ENCODE measurements around the gene SPATA21.

The SPATA21 gene

DNA sequence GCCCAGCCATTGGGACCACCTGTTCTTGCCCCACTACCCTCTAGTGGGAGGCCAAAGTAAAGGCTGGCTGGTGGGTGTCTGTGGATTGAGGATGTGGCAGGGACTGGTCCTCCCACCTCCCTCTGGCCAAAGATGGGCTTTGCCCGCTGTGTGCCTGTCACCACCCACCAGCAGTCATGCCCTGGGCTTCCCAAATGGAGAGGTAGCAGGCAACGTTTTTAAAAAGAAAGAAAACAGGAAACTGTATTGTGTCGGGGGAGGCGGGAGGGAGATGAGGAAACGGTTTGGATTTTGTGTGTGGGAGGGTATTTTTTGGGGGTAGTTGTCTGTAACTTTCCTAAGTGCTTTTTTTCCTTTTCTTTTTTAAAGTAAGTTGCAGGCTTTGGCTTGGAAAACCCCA lies 40.1 kb downstream of the SPATA21 start:
- DNase-seq (ENCODE audit: low read depth) = no peak
- H3K4me3 ChIP-seq (ENCODE audit: low read depth, low read length) = no peak overlapping the region
- TF ChIP-seq, protein P1, sequence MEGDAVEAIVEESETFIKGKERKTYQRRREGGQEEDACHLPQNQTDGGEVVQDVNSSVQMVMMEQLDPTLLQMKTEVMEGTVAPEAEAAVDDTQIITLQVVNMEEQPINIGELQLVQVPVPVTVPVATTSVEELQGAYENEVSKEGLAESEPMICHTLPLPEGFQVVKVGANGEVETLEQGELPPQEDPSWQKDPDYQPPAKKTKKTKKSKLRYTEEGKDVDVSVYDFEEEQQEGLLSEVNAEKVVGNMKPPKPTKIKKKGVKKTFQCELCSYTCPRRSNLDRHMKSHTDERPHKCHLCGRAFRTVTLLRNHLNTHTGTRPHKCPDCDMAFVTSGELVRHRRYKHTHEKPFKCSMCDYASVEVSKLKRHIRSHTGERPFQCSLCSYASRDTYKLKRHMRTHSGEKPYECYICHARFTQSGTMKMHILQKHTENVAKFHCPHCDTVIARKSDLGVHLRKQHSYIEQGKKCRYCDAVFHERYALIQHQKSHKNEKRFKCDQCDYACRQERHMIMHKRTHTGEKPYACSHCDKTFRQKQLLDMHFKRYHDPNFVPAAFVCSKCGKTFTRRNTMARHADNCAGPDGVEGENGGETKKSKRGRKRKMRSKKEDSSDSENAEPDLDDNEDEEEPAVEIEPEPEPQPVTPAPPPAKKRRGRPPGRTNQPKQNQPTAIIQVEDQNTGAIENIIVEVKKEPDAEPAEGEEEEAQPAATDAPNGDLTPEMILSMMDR (IDR thresholded peaks at IDR 0.05; ENCODE audit: insufficient read depth, low read depth, low read length, missing control alignments) = no peak

DNA sequence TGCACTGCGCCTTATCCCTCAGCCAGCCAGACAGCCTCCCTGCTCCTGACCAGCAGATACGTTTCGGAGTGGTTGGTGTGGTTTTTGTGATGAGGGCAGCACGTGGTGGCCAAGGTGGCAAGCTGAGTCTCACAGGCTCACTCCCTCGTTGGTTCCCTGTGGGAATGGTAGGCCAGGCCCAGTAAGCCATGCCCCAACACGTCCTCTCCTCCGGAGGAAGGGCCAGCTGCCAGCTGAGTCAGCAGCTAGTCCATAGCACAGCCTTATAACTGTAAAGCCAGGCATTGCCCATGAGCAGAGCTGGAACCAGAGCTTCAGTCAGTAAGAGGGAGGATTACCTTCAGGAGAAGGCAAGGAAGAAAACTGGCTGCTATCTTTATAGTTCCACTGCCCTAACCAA lies 40.6 kb downstream of the SPATA21 start:
- TF ChIP-seq, protein P1 (IDR thresholded peaks at IDR 0.05; ENCODE audit: insufficient read depth, low read depth, low read length, missing control alignments) = no peak
- DNase-seq (ENCODE audit: low read depth) = no peak
- H3K4me3 ChIP-seq (ENCODE audit: low read depth, low read length) = no peak overlapping the region

DNA sequence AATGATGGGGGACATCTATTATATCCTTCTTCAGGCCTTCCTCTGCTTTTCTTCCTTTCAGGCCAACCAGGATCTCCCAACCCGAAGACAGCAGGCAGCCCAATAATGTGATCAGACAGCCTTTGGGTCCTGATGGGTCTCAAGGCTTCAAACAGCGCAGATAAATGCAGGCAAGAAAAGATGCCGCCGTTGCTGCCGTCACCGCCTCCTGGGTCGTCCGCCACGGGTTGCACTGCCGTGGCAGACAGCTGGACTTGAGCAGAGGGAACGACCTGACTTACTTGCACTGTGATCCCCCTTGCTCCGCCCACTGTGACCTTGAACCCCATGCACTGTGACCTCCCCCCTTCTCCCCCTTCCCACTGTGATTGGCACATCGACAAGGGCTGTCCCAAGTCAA lies 42.2 kb downstream of the SPATA21 start:
- TF ChIP-seq, protein P1 (IDR thresholded peaks at IDR 0.05; ENCODE audit: insufficient read depth, low read depth, low read length, missing control alignments) = no peak
- no peak for DNase-seq (ENCODE audit: low read depth)
- H3K4me3 ChIP-seq (ENCODE audit: low read depth, low read length) = no peak overlapping the region

DNA sequence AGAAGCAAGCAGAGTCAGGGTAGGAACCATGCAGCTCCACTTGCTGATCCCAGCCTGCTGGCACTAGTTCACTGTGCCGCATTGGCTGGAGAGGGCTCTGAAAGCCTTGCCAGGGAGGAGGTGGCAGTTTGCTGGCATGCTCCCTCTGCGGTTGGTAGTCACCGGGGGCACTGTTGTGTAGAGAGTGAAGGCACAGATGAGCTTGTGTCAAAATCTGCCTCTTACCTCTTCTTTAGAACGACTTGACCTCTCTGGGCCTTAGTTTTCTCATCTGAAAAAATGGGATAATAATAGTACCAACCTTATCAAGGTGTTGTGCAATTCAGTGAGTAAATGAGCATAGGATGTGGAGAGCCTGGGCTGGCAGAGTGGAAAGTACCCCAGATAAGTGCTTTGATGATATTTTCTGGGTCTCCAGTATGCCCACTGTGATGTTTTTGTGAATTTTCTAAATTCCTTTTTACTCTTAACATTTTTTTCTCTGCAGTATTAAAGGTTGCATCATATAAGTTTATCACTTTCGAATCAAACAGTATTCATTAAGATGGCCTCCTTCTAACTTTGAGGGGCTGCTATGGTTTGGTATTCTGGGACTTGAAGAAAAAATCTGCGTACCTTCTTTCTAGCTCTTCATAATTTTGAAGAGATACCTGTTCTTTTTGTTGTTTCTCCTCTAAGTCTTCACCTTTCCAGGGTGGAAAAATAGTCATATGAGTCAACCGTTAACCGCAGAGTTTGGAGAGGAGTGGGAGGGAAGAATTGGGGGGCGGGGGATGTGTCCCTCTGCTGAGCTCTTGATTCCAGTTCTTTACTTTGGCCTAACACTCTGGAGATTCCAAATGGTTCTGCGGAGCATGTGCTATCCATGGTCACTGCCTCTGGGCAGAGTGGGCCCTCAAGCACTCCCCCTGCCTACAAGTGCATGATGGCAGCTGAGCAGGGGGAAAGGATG lies 43.4 kb downstream of the SPATA21 start:
- no peak for DNase-seq (ENCODE audit: low read depth)
- H3K4me3 ChIP-seq (ENCODE audit: low read depth, low read length) = no peak overlapping the region
- TF ChIP-seq, protein P1 (IDR thresholded peaks at IDR 0.05; ENCODE audit: insufficient read depth, low read depth, low read length, missing control alignments) = no peak

DNA sequence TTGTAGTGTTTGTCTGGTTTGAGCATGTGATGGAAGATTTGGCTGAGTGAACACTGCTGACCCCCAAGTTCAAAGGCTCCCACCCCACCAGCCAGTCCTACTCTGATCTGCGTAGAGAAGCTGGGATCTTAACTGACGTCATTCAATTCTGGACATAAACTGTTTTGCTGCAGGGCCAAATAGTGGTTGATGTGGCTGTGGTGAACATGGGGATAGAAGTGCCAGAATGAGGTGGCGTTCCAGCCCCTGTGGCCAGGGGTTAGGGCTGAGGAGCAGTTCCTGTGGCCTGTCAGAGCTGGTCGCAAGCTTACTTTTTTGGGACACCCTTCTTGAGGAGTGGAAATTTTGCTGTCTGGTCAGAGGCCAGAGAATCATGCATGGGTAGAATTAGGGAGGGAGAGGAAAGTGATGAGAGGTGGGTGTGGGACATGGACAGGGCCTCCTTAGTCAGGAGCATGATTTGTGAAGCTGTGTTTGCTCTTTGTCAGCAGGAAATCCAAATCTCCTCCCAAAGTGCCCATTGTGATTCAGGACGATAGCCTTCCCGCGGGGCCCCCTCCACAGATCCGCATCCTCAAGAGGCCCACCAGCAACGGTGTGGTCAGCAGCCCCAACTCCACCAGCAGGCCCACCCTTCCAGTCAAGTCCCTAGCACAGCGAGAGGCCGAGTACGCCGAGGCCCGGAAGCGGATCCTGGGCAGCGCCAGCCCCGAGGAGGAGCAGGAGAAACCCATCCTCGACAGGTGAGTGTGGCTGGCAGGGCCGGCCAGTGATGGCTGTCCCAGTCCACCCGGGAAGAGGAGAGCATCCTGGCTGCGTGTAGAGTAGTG lies 44.3 kb downstream of the SPATA21 start:
- H3K4me3 ChIP-seq (ENCODE audit: low read depth, low read length) = no peak overlapping the region
- TF ChIP-seq, protein P1 (IDR thresholded peaks at IDR 0.05; ENCODE audit: insufficient read depth, low read depth, low read length, missing control alignments) = no peak
- no peak for DNase-seq (ENCODE audit: low read depth)

DNA sequence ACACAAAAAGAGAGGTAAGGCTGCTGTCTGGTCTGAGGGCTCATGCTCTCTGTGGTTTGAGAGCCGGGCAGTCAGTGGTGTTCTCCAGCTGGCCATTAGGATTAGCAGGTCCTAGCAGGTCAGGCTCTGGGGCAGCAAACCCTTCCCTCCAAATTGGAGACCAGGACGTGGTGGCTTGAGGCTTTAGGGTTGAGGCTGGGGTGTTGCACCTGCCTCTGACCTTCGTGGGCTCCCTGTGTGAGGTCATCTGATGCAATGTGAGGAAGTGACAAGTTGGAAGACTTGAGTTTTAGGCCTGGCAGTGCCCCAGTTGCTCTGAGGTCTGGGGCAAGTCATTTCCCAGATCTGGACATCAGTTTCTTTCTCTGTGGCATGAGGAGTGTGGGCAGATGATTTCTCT lies 45.8 kb downstream of the SPATA21 start:
- peak; percentile 22 for DNase-seq (ENCODE audit: low read depth)
- TF ChIP-seq, protein P1 (IDR thresholded peaks at IDR 0.05; ENCODE audit: insufficient read depth, low read depth, low read length, missing control alignments) = no peak
- no peak overlapping the region for H3K4me3 ChIP-seq (ENCODE audit: low read depth, low read length)
